HEK293T (cell line): ENCODE results near the gene SSX4B.

Experiments
- CTBP1 ChIP-seq: fragments of 450-650 bp; IDR thresholded peaks from 2 replicates; pipeline ENCODE4 v1.6.1; 2016; ENCODE audit warnings: borderline replicate concordance
- FOXK2 ChIP-seq: fragments of 450-650 bp; IDR thresholded peaks from 2 replicates; pipeline ENCODE4 v1.6.1; 2016; ENCODE audit warnings: mild to moderate bottlenecking
- FOXM1 ChIP-seq: fragments of 450-650 bp; IDR thresholded peaks from 2 replicates; pipeline ENCODE4 v1.6.1; 2017; ENCODE audit warnings: mild to moderate bottlenecking, borderline replicate concordance
- LEF1 ChIP-seq: fragments of 450-650 bp; IDR thresholded peaks from 2 replicates; pipeline ENCODE4 v1.6.1; 2017; ENCODE audit warnings: mild to moderate bottlenecking, borderline replicate concordance
- PKNOX1 ChIP-seq: fragments of 450-650 bp; IDR thresholded peaks from 2 replicates; pipeline ENCODE4 v1.6.1; 2016
- SP1 ChIP-seq: fragments of 450-650 bp; IDR thresholded peaks from 2 replicates; pipeline ENCODE4 v1.6.1; 2017
- SUZ12 ChIP-seq: fragments of 450-650 bp; IDR thresholded peaks from 2 replicates; pipeline ENCODE4 v1.6.1; 2016; ENCODE audit warnings: mild to moderate bottlenecking
- TARDBP ChIP-seq: fragments of 450-650 bp; IDR thresholded peaks from 2 replicates; pipeline ENCODE4 v1.6.1; 2016
- ZNF384 ChIP-seq: fragments of 450-650 bp; IDR thresholded peaks from 2 replicates; pipeline ENCODE4 v1.6.1; 2016

DNA sequence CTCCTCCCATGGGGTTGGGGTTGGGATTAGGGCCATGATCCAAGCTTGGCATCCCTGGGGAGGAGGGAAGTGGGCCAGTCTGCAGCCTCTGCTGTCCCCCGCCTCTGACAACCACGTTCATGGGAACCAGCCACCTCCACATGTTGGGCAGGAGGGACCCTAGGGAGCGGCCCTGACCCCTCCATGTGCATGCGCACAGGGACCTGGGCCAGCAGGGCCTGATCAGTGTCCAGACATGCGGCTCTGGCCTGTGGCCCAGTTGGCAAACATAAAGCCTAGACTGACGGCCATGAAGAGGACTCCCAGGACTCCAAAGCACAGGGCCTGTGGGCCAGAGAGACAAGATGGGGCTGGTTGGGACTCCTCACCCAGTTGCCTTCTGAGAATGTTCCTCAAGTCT, 47.0 kb upstream of the SSX4B start:
- TF ChIP-seq PKNOX1 (no peak), SUZ12 (no peak), LEF1 (no peak), ZNF384 (no peak), FOXK2 (no peak), SP1 (no peak), FOXM1 (no peak), CTBP1 (no peak), TARDBP (no peak)
